ENCODE data around the gene KCTD16. TPM values are rescaled to one million over a fixed set of nuclear protein-coding genes. Genes with fewer than 3 reads are reported as not detected.

KCTD16 gene
- total and polyA plus RNA-seq, 2 donors (not counting 1 experiment from before 2014, with no cell fraction given), result not detected

DNA sequence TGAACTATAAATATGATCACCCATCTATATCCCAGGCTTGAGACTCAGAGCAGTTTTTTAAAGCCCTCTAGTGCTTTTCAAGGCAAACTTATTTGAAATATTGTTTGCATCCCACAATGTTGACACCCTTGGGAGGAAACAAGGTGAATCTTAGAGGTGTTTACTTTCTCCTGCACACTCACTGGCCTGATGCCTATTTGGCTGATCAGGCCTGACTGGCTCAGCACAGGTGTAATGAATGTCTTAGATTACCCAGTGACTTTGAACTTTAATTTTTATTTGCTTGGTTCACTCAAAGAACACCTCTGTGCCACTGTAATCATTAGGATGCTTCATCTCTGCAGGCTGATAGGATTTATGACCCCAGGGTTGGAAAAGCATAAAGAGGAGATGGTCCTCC, 158.3 kb downstream of the KCTD16 start:
- no peaks in the 10 kb centered on the region for H4K20me1 ChIP-seq (ENCODE audit: control insufficient read depth, insufficient read depth, low read length, poor library complexity, severe bottlenecking)
- CTCF ChIA-PET, result no interaction called here
- Mint-ChIP-seq H3K4me1 (no peaks in the 10 kb centered on the region), H3K27me3 (peaks cover 7% of the 10 kb centered on the region), H3K9me3 (ENCODE audit: insufficient read depth) (no peaks in the 10 kb centered on the region), H3K27ac (no peak overlapping the region), H3K4me3 (no peak overlapping the region)
- H3K36me3 ChIP-seq (replicated peaks in 1 of 2; ENCODE audit: control extremely low read depth in 1 of 2, control insufficient read depth in 1 of 2, extremely low read depth in 1 of 2, insufficient read depth in 2 of 2, low read length in 1 of 2), result no peaks in the 10 kb centered on the region
- no peak overlapping the region for H3K27ac ChIP-seq (ENCODE audit: low read length in 2 of 2)
- POLR2A ChIA-PET, result no interaction called here
- no peaks in the 10 kb centered on the region for H3K27me3 ChIP-seq (replicated peaks in 1 of 4; ENCODE audit: control extremely low read depth in 1 of 4, control insufficient read depth in 3 of 4, insufficient read depth in 4 of 4, low read length in 3 of 4)
- H3K9ac ChIP-seq (ENCODE audit: low read length), result no peak overlapping the region
- no peak for TF ChIP-seq EZH2 (IDR thresholded peaks at IDR 0.05; ENCODE audit: borderline replicate concordance, insufficient read depth, low read depth, low read length, poor library complexity, severe bottlenecking)
- TF ChIP-seq CTCF (IDR thresholded peaks at IDR 0.05), result no peak
- intact Hi-C loops (cut with micrococcal nuclease), result no loop called here
- H2AFZ ChIP-seq (ENCODE audit: insufficient read depth, low read depth, low read length, poor library complexity, severe bottlenecking), result no peak overlapping the region
- H3K9me3 ChIP-seq (ENCODE audit: control extremely low read depth in 1 of 3, control insufficient read depth in 2 of 3, insufficient read depth in 1 of 3, low read length in 2 of 3), result no peaks in the 10 kb centered on the region
- H3K4me2 ChIP-seq (replicated peaks; ENCODE audit: low read depth, low read length, poor library complexity, severe bottlenecking), result no peak overlapping the region
- no peak for ATAC-seq (ENCODE audit: low read depth)
- no peak overlapping the region for H3K4me3 ChIP-seq (ENCODE audit: control extremely low read depth in 1 of 5, extremely low read depth in 1 of 5, insufficient read depth in 1 of 5, low read depth in 2 of 5, low read length in 4 of 5)
- no peaks in the 10 kb centered on the region for H3K4me1 ChIP-seq (ENCODE audit: control insufficient read depth in 2 of 2, insufficient read depth in 2 of 2, low read length in 2 of 2)
- DNase-seq, result no peak
- no peaks in the 10 kb centered on the region for H3K79me2 ChIP-seq (ENCODE audit: control insufficient read depth, insufficient read depth, low read length)

DNA sequence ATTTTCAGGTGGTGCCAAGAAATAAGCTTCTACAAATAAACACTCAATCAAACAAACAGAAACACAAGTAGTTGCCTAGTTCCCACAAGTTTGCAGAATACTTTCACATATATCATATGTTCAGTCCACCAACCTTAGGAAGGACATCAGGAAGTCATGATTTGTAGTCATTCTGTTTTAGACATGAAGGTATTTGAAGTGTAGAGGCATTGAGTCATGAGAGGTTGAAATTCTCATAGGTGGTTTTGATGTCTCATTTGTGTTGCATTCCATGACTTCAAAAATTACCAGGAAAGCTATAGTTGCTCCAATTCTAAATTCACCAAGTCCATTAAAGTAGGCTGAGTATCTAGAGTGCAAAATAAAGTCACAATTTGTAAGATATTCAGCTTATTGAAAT, 159.0 kb downstream of the KCTD16 start:
- Mint-ChIP-seq H3K27ac (no peak overlapping the region), H3K9me3 (ENCODE audit: insufficient read depth) (no peaks in the 10 kb centered on the region), H3K4me3 (no peak overlapping the region), H3K27me3 (peaks cover 7% of the 10 kb centered on the region), H3K4me1 (no peaks in the 10 kb centered on the region)
- Histone ChIP-seq H3K36me3 (replicated peaks in 1 of 2; ENCODE audit: control extremely low read depth in 1 of 2, control insufficient read depth in 1 of 2, extremely low read depth in 1 of 2, insufficient read depth in 2 of 2, low read length in 1 of 2) (no peaks in the 10 kb centered on the region), H3K9ac (ENCODE audit: low read length) (no peak overlapping the region), H3K4me2 (replicated peaks; ENCODE audit: low read depth, low read length, poor library complexity, severe bottlenecking) (no peak overlapping the region), H4K20me1 (ENCODE audit: control insufficient read depth, insufficient read depth, low read length, poor library complexity, severe bottlenecking) (no peaks in the 10 kb centered on the region), H2AFZ (ENCODE audit: insufficient read depth, low read depth, low read length, poor library complexity, severe bottlenecking) (no peak overlapping the region), H3K9me3 (ENCODE audit: control extremely low read depth in 1 of 3, control insufficient read depth in 2 of 3, insufficient read depth in 1 of 3, low read length in 2 of 3) (no peaks in the 10 kb centered on the region), H3K27ac (ENCODE audit: low read length in 2 of 2) (no peak overlapping the region), H3K79me2 (ENCODE audit: control insufficient read depth, insufficient read depth, low read length) (no peaks in the 10 kb centered on the region), H3K4me1 (ENCODE audit: control insufficient read depth in 2 of 2, insufficient read depth in 2 of 2, low read length in 2 of 2) (no peaks in the 10 kb centered on the region), H3K27me3 (replicated peaks in 1 of 4; ENCODE audit: control extremely low read depth in 1 of 4, control insufficient read depth in 3 of 4, insufficient read depth in 4 of 4, low read length in 3 of 4) (no peaks in the 10 kb centered on the region), H3K4me3 (ENCODE audit: control extremely low read depth in 1 of 5, extremely low read depth in 1 of 5, insufficient read depth in 1 of 5, low read depth in 2 of 5, low read length in 4 of 5) (no peak overlapping the region)
- ChIA-PET POLR2A (no interaction called here), CTCF (no interaction called here)
- intact Hi-C loops (cut with micrococcal nuclease), result no loop called here
- DNase-seq (no peak), ATAC-seq (ENCODE audit: low read depth) (no peak)
- TF ChIP-seq CTCF (IDR thresholded peaks at IDR 0.05) (no peak), EZH2 (IDR thresholded peaks at IDR 0.05; ENCODE audit: borderline replicate concordance, insufficient read depth, low read depth, low read length, poor library complexity, severe bottlenecking) (no peak)
